RCC 7860 (cell line): ENCODE data around the gene CLINT1.

Experiments
- DNase-seq: peaks from one replicate; pipeline ENCODE4 v3.0.0-alpha.2; 2015; ENCODE audit warnings: low spot score
- FAIRE-seq: peaks from 2 replicates; lab custom pipeline; 2012; peaks lifted over from hg19 to GRCh38; lab: Jason Lieb, UNC

Gene CLINT1

DNA sequence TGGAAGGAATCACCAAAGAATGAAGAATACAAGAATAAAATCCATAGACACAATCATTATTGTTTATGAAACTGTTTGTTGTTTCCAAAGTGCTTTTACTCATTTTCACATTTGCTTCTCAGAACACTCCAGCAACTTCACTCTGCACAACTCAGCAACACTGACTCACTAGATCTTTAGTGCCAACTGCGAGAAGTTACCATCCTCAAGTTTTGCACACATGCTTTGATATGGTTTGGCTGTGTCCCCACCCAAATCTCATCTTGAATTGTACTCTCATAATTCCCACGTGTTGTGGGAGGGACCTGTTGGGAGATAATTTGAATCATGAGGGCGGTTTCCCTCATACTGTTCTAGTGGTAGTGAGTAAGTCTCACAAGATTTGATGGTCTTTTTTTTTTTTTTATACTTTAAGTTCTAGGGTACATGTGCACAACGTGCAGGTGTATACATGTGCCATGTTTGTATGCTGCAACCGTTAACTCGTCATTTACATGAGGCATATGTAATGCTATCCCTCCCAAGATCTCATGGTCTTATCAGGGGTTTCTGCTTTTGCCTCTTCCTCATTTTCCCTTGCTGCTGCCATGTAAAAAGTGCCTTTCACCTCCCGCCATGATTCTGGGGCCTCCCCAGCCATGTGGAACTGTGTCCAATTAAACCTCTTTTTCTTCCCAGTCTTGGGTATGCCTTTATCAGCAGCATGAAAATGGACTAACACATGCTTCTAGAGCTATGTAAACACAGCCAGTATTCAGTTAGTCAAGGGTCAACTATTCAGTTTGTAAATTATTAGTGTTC, 36.9 kb downstream of the CLINT1 start:
- no peak for DNase-seq
- no peak for FAIRE-seq

- DNase-seq (no peak), FAIRE-seq (no peak)
Observed at GRCh38 chr5:157821405-157821804, 37.5 kb downstream of the CLINT1 start.

DNA sequence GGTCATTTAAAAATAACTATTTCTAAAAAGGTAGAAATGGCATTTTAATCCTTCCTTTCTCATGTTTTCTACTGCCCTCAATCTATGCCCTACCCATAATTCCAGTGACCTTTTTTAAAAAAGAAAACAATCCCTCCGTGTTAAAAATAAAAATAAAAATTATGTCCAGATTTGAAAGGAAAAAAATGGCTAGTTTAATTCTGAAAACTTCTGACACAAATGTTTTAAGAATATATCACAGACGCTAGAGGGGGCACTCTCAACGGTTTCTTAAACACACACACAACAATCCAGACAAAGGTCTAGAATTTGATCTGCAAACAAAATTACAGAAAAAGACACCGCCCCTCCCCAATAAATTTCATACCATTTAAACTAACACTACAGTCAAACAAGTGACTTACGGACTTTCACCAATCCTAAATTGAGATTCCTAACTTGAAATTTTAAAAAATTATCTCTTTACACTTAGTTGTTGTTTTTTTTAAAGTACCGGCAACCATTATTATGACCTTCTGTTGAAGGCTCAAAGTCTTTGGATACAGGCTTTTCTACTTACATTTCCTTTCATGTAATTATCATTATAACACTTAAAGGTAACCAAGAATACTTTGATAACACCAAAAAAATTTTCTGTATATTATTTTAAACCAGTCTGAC, 38.2 kb downstream of the CLINT1 start:
- DNase-seq (no peak), FAIRE-seq (peak; percentile 40)

GRCh38 chr5:157819502-157820115, 39.3 kb downstream of the CLINT1 start:
- DNase-seq (no peak), FAIRE-seq (no peak)

GRCh38 chr5:157818368-157818767, 40.6 kb downstream of the CLINT1 start:
- FAIRE-seq (no peak), DNase-seq (no peak)

GRCh38 chr5:157817928-157818327, 41.0 kb downstream of the CLINT1 start:
- no peak for DNase-seq
- no peak for FAIRE-seq

DNA sequence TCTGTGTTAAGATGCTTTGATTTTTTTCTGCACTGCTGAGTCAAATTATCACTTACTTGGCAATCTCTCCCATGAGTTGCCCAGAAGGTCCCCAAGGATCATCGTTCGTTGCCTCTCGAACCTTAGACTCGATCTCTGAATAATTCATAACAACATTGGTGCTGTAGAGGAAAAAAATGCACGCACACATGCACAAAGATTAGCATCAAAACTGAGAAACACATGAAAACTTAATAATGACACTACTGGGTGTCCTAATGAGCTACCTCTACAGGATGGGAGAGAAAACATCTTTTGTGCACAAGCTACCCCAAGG, 41.6 kb downstream of the CLINT1 start:
- DNase-seq (no peak), FAIRE-seq (no peak)

- peak; percentile 8 for DNase-seq
- FAIRE-seq = peak; percentile 81
Observed at GRCh38 chr5:157816682-157817386, 42.1 kb downstream of the CLINT1 start.

GRCh38 chr5:157812086-157812485, 46.9 kb downstream of the CLINT1 start:
- DNase-seq = no peak
- FAIRE-seq = no peak

DNA sequence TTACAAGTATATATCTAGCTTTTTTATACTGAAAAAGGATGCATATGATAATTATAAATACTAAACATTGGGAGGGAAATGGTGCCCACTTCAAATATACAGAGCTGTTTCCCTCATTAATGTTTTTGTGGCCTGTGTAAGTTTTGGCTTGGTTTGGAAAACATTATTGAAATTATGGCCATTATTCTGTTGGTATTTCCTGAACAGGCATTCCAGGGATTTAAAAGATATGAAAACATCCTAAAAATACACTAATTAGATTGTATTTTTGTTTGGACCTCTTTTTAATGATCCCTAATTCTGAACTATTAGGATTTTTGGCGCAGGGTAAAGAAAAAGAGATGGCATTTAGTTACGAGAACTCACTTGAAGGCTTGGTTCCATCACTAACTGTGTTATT, 50.9 kb downstream of the CLINT1 start:
- no peak for DNase-seq
- FAIRE-seq = no peak

- FAIRE-seq = no peak
- DNase-seq = no peak
Observed at GRCh38 chr5:157802736-157803135, 56.2 kb downstream of the CLINT1 start.

DNA sequence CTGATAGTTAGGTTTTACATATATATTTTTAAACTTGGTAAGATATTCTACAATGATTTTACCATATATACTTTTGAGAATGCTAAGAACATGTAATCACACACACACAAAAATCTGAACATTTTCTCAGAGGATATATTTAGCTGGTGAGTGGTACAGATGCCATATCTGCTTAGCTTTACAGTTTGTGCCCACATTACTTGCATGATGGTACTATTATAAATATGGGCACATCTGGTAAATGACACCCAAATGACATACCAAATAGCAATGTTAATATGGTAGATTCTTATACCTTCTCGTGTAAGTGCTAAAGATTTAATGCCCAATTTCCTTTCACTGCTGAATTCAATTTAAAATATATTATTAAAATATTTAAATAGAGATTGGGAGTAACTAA, 58.8 kb downstream of the CLINT1 start:
- FAIRE-seq (no peak), DNase-seq (no peak)

DNA sequence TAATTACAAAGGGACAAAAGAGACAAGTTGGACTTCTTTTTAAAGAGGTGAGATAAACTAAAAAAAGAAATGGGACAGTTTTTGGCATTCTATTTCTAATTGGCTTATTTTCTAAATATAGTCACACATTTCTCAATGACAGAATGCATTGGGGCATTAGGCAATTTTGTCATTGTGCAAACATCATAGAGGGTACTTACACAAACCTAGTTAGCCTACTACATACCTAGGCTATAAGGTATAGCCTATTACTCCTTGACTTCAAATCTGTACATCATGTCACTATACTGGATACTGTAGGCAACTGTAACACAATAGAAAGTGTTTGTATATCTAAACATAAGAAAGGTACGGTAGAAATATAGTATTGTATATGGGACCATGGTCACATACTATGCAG, 59.4 kb downstream of the CLINT1 start:
- DNase-seq (no peak), FAIRE-seq (no peak)

GRCh38 chr5:157793301-157793700, 65.6 kb downstream of the CLINT1 start:
- no peak for DNase-seq
- no peak for FAIRE-seq

DNA sequence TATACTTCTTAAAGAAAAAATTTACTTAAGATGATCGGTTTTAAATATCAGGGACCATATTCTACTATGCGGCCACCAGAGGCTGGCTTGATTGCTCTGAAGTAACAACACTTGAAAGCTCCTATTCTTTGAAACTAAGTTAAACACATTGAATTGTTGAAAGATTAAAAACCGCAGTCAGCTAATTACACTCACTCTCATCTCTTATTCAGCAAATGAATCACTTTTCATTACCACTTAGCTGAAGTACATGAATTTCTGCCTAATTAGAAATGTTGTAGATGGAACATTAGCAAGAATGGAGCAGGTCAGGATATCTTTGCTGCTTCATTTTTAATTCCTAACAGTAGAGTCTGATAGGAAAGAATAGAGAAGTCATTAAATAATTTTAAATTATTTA, 73.1 kb downstream of the CLINT1 start:
- FAIRE-seq = no peak
- DNase-seq = no peak

DNA sequence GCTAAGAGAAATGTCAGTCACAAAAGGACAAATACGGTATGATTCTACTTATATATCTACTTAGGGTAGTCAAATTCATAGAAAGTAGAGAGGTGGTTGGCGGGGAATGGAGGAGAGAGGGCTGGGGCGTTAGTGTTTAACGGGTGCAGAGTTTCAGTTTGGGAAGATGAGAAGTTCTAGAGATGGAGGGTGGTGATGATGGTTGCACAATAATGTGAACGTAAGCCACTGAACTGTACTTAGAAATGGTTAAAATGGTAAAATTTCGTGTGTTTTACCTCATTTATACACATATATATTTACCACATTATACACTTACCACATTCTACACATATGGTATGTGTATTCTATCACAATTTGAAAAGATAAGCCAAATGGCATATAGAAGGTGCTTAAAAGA, 79.7 kb downstream of the CLINT1 start:
- no peak for DNase-seq
- FAIRE-seq = no peak

- peak; percentile 26 for DNase-seq
Observed at GRCh38 chr5:157778121-157778805, 80.7 kb downstream of the CLINT1 start.

DNA sequence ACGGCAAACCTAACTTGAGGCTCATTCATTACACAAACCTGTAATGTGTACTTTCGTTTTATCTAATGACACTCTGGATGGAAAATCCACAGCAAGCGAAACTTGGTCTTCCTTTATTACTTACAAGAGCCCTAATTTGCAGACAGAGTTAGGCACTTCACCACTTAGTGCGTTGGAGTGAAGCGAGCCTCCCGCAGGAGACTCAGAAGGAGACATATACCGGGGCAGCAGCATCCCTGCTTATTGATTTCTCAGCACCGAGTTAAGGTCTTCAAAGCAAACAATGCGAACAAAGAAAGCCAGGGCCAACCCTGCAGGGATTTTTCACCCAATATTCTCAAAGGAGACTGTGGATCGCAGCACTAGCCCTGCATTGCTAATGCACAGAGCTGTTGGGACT, 86.8 kb downstream of the CLINT1 start:
- DNase-seq = no peak
- FAIRE-seq = no peak

More at GRCh38 chr5:157778121-157778805, 80.7 kb downstream of the CLINT1 start:
- FAIRE-seq = no peak

- no peak for FAIRE-seq
- DNase-seq = no peak
Observed at GRCh38 chr5:157770665-157771064, 88.3 kb downstream of the CLINT1 start.

- no peak for FAIRE-seq
Observed at GRCh38 chr5:157767689-157768088, 91.3 kb downstream of the CLINT1 start.

GRCh38 chr5:157766902-157767301, 92.0 kb downstream of the CLINT1 start:
- FAIRE-seq = no peak
- DNase-seq = no peak

More at GRCh38 chr5:157767689-157768088, 91.3 kb downstream of the CLINT1 start:
- no peak for DNase-seq
